Posterior vena cava (tissue), 2 donors: ENCODE measurements around the gene CLTB. TPM values are rescaled to one million over a fixed set of nuclear protein-coding genes. Genes with fewer than 3 reads are reported as not detected.
"Not testable (repeated sequence)": the region's sequence is repeated elsewhere in the genome, so short reads cannot be mapped to it uniquely, and the experiment has no call there.

ENCODE experiments used
- DNase-seq: peaks from one replicate; pipeline ENCODE4 v3.0.0-alpha.2; 2020; ENCODE audit warnings: low spot score
- intact Hi-C, 2 donors: fragments of 100-400 bp; cut with DNase I; formaldehyde crosslinking; loops; one replicate each; pipeline versions ENCODE4 v1.14.1 to v1.14.2; 2022 to 2023
- total RNA-seq, 2 donors: library from RNA; stranded (reverse); fragmentation: NEBNext Ultra II Directional; extraction: Animal tissue kit (Norgen Biotek cat#: 25700); gene quantifications; one replicate each; pipeline ENCODE4 v1.2.1, GENCODE V29; 2021
- donor health status: DM: yes; HTN: yes; CAD: no.
- donor health status: DM: yes; HTN: yes; CAD: no.

CLTB gene
- total RNA-seq, 2 donors from 2014 or later: 147 to 179 TPM

DNA sequence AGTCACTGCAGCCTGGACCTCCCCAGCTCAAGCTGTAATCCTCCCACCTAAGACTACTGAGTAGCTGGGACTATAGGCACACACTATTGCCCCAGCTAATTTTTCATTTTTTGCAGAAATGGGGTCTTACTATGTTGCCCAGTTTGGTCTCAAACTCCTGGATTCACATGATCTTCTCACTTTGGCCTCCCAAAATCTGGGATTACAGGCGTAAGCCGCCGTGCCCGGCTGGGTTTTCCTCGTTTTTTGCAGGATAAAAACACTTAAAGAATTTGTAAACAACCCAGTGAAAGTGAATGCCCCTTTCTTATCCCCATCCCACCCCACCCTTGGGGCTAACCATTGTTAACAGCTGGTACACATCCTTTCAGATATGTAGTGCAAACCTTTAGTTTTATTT lies 7.7 kb downstream of the CLTB start:
- intact Hi-C loops: no loop called here
- DNase-seq: no peak

DNA sequence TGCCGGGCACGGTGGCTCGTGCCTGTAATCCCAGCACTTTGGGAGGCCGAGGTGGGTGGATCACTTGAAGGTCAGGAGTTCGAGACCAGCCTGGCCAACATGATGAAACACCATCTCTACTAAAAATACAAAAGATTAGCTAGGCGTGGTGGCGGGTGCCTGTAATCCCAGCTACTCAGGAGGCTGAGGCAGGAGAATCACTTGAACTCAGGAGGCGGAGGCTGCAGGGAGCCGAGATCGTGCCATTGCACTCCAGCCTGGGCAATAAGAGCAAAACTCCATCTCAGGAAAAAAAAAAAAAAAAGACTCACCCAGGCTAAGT lies 8.1 kb downstream of the CLTB start:
- intact Hi-C loops: not testable (repeated sequence)

DNA sequence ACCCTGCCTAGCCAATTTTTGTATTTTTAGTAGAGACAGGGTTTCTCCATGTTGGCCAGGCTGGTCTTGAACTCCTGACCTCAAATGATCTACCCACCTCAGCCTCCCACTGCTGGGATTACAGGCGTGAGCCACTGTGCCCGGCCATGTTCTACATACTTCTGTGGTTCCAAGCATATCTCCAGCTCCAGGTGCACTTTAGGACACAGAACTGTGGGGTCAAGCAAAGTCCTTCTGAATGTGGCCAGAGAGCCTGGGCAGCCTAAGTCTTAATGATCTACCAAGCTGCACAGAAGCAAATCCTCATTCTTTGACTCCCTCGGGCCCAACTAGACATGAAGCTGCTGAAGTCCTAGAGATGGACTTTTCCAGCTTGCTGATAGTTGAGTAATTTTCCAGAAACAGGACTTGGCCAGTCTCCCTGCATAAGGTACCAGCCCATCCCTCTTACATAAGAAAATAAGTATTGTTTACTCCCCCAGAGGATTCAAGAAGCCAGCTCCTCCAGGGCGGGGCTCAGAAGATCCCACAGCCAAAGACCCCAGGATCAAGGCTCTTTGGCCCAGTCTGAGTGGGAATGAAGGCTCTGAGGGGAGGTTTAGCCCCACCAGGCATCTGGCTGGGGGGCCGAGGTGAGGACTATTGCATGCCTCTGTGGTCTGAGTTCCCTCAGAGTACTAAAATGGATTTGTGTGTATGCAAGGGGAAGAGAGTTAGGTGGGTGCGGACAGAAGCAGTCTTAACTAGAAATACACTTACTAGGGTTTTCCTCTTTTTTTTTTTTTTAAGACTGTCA lies 8.7 kb downstream of the CLTB start:
- intact Hi-C loops: no loop called here
- no peak for DNase-seq

More for the DNA sequence above, 8.1 kb downstream of the CLTB start:
- not testable (repeated sequence) for DNase-seq

DNA sequence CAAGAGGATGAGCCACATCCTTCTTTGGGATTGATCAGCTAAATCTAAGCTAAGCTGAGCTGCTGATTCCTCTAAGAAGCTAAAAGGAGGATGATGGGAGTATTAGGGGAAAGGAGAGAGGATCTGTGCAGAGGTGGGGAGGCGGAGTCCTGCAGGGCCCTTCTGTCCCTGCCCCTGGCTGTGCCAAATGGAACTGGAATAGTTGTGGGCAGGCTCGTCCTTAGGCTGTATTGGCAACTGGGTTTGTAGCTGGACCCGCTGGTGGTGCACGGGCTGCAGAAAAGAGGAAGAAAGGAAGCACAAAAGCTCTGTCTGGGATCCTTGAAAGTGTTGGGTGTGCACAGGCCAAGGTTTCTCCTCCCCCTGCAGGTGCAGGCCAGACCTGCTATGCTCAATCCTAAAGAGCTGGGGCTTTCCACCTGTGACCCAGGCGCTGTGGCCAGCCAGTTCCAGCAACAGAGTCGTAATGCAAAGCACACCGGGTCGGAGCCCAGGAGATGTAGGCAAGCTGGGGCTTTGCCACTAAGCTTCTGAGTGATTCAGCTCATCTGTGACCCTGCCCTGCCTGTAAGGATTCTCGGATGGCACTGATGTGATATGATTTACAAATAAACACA lies 9.8 kb downstream of the CLTB start:
- DNase-seq: no peak
- intact Hi-C loops: no loop called here

DNA sequence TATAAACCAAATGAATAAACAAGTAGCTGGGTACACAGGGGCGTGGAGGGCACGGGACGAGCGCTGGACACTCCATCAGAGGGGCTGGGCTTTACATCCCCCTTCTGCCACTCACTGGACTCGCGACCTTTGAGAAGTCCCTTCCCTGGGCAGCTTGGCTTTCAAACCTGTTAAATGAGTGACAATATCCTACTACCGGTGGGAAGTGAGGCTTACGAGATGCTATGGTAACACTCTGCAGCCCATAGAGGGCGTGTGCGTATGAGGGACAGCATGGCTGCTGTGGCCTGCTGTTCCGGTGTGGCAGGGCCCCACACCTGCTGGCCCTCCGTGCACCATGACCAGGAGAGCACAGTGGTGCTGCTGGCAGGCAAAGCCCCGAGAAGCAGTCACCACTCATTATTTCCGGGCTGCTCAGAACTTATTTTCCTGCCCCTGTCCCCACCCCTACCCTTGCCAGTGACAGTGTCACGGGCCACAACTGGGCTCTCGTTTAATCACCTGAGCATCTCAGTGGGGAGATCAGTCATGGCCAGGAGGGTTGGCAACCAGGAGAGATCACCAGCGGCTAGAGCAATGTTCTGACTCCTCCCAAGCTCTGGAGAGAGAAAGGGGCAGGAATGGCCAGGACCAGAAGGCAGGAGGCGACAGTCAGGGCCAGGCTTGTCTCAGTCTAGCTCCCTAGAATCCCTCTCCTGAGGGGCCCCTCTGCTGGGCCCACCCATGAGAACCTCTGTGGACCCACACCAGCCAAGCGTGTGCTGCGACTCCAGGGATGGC lies 10.5 kb downstream of the CLTB start:
- intact Hi-C loops: no loop called here
- peak; percentile 29 for DNase-seq

DNA sequence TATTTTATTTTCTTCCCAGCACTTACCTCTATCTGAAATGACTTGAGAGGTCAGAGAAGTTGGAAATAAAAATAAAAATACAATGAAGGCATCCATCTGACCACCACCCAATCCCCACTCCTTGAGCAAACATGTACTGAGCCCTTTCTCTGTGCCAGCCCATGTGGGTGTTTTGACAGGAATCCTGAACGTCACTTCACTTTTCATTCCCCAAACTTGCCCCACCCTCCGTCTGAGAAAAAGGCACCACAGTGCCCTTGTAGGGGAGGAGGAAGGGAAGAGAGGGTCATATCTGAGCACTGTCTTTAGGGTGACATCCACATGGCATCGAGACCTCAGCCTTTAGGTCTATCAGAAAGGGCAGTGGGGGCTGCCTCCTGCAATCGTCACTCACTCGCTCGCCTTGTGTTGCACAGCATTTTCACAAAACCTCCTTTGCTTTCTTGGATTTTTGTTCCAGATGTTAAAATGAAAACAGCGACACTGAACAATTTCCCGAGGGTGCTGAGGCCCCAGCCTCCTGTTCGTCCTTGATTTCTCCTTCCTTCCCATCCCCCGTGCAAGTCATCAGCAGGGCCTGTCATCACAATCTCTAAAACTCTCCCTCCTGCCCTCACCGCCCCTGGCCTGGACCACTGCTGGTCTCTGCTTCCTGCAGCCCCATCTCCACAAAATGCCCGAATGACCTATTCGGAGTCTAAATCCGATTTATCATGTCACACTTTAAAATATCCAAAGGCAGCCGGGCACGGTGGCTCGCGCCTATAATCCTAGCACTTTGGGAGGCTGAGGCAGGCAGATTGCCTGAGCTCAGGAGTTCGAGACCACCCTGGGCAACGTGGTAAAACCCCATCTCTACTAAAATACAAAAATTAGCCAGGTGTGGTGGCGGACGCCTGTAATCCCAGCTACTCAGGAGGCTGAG lies 14.8 kb downstream of the CLTB start:
- DNase-seq: peak; percentile 76
- intact Hi-C loops: no loop called here

DNA sequence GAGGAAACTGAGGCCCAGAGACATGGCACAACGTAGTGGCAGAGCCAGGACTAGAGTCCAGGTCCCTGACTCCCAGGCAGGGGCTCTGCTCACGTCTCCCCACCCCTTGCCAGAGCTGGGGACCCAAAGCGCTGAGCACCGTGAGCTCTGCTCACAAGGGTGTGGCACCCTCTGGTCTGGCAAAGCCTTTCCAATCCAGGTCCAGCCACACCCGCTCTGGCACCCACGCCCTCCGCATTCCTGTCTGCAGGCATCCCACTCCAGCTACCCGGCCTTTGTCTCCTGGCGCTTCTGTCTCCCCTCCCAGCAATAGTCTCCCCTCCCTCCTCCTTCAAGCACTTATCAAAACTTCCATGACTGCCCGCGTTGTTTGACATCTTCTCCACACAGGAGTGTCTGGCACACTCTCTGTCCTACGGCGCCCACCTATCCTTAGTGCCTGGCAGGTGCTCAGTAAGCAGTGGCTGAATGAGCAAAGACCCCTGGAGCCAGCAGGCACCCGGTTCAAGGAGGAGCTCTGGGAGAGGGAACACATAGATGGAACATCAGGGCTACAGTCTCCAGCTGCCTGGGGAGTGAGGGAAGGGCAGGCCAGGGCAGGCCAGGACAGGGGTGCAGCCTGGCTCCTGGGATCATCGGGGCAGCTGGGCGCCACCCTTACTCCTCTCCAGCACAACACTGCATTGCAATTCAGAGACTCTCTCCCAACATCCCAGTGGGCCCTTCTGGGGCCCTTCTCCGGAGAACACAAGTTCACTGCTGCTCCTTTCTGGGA lies 15.8 kb downstream of the CLTB start:
- peak; percentile 71 for DNase-seq
- intact Hi-C loops: no loop called here

DNA sequence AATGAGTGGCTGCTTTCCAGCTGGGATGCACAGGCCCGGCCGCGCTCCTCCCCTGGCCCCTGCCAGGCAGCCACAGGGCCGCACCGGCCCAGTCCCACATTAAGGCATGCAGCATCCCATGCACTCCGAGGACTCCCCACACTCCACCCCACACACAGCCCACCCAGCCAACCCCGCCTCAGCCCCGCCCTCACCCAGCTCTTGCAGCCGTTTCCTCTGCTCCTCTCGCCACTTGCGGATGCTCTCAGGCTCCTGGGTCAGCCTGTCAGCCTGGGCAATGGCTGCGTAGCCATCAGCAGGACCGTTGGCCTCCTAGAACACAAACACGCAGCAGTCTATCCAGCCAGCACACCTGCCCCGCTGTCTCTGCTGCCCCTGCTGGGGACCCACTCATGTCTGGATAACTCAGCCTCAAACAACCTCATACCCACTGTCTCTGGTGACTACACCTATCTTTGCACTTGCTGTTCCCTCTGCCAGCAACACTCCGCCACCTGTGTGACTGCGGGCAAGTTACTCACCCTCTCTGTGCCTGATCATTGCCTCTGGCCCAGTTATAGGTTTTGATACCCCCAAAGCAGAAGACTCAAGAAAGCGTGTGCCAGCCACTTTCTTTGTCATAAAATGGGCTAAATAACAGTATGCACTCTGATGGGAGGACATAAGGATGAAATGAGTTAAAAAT lies 18.5 kb downstream of the CLTB start:
- peak; percentile 66 for DNase-seq
- intact Hi-C loops: no loop called here

DNA sequence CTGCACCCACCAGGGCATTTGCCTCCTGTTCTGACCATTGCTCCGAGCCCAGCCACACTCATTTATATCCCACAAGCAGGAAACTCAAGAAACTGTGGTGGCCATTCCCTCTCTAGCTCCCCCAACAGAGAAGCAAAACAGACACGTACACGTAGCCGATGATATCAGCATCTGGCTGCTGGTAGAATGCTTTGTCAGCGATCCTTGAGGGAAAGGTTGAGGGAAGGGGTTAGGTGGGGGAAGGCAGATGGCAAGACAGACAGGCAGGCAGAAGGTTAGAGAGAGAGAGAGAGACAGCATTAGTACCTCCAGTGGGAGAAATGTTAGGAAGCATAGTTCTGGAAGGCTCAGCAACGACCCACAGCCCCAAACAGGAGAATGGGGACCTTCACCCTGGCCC lies 20.0 kb downstream of the CLTB start:
- intact Hi-C loops: no loop called here
- peak; percentile 37 for DNase-seq

DNA sequence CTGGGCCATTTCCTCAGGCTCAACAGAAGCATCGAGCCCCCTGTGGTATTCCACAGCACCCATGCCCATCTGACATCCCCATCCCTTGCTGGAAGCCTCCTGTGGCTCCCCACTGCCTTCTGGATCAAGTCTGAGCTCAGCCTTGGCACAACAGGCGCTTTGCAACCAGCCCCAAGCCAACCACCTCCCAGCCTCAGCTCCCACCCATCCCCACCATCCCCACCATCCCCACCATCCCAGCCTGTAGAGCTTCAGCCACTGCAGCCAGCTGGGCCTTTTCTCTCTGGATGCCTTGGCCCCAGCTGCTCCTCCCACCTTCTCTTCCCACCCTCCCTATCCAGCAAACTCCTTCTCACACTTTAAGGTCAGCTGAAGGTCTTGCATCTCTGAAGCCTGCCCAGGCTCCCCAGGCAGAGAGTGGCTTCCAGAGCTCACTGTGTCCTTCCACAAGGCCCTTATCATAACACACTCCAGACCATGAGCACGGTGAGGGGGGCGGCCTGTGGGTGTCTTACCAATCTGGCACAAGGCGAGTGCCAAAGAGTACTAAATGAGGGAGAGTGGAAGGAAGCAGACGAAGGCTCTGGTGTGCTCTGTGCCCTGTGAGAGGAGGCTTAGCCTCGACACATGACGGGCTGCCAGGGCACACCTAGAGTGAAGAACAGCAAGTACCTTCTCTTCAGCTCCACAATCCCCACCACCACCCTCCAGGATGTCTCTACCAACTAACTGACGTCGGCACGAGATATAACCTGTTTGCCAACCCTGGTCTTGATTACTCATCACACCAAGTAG lies 21.3 kb downstream of the CLTB start:
- DNase-seq: peak; percentile 58
- intact Hi-C loops: no loop called here

DNA sequence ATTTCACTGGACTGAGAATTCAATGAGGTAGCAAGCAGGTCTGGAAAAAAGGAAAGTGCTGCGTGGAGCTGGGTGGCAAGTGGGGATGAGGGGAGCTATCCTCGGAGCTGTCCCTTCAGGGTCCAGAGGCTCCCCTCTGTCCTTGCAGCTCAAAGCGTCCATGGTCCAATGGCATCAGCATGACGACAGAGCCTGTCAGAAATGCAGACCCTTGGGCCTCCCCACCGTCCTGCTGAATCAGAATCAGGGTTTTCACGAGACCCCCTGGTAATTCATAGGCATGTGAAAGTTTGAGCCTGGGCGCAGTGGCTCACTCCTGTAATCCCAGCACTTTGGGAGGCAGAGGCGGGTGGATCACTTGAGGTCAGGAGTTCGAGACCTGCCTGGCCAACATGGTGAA lies 22.2 kb downstream of the CLTB start:
- intact Hi-C loops: no loop called here
- no peak for DNase-seq

DNA sequence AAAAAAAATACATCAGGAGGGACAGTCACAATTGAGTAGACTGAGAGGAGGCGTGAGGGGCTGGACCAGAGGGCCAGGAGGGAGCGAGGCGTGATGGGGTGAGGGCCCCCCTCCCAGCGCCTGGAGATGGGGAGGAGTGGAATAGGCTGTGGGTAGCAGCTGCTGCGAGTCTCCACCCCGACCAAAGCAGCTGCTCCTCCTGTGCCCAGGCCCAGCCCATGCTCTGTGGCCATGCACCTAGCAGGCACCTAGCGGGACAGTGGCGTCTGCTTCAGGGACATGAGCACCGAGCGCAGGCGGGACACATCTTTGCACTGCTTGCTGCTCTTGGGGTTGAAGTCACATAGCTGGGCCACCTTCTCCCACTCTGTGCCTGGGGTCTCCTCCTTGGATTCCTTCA lies 23.8 kb downstream of the CLTB start:
- intact Hi-C loops: no loop called here
- peak; percentile 67 for DNase-seq

DNA sequence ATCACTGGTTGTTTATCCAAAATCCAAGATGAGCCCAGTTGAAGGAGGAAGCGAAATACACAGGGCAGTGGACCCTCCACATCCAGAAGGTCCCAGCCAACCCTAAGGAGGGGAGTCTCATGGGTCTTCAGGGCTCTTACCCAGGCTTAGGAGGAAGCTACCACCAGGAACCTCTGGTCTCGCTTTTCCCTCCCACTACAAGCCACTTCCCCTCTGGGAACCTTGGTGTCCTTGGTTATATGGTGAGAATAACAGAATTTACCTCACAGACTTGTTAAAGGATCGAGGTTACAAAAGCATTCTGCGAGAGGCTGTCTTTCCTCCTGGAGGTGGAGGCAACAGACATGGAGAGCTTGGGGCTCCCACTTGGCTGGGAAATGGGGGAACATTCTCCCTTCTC lies 24.3 kb downstream of the CLTB start:
- DNase-seq: no peak

DNA sequence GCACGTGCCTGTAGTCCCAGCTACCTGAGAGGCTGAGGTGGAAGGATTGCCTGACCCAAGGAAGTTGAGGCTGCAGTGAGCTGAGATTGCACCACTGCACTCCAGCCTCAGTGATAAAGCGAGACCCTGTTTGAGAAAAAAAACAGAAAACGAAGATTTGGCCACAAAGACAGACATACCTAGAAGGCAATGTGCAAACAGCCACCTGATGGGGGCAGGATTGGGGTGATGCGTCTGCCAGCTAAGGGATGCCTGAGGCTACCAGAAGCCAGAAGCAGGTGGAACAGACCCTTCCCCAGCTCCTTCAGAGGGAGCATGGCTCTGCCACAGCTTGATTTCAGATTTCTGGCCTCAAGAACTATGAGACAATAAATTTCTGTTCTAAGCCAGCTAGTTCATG lies 24.9 kb downstream of the CLTB start:
- DNase-seq: peak; percentile 28
- intact Hi-C loops: no loop called here

More for the DNA sequence above, 24.3 kb downstream of the CLTB start:
- intact Hi-C loops: no loop called here

DNA sequence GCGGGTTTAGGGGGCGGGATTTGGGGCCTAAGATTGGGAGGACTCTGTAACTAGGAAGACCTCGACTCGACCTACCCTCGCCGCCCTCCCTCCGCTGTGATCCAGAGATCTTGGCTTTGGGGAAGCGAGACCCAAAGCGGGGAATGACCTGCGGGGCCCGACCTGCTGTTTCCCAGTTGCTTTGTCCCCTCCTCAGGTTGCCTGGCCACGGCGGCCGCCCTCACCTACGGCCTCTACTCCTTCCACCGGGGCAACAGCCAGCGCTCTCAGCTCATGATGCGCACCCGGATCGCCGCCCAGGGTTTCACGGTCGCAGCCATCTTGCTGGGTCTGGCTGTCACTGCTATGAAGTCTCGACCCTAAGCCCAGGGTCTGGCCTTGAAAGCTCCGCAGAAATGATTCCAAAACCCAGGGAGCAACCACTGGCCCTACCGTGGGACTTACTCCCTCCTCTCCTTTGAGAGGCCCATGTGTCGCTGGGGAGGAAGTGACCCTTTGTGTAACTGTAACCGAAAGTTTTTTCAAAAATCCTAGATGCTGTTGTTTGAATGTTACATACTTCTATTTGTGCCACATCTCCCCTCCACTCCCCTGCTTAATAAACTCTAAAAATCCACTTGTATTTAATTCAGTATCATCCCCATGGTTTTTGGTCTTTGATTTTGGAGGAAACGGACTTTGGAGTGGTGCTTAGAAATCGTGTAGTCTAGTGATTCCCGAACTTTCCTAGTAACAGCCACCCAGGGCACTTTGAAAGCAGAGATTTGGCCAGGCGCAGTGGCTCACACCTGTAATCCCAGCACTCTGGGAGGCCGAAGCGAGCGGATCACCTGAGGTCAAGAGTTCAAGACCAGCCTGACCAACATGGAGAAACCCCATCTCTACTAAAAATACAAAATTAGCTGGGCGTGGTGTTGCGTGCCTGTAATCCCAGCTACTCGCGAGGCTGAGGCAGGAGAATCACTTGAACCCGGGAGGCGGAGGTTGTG lies 26.9 kb downstream of the CLTB start:
- peak; percentile 47 for DNase-seq
- intact Hi-C loops: no loop called here

DNA sequence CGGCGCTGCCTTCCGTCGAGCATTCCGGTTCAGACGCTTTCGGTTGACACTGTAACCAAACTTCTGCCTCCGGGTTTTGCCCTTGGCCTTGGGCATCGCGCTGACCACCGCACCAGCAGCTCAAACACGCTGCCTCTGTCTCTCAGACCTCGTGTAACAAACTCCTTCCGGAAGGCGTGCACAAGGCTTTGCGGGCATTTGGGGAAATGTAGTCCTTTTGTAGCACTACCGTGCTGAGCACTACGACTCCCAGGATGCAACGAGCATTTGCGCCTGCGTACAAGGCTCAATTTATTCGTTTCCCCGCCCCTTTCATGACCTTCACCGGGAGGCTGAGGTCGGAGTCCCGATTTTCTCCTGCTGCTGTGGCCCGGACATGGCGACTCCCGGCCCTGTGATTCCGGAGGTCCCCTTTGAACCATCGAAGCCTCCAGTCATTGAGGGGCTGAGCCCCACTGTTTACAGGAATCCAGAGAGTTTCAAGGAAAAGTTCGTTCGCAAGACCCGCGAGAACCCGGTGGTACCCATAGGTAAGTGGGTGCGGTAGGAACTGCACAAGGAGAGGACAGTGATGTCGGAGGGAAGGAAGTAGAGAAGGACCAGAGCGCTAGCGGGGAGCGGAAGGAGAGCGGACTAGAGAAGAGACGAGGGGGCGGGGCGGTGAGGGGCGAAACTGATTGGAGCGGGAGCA lies 27.8 kb downstream of the CLTB start, which contains the start of the genes HIGD2A and NOP16:
TSS of gene HIGD2A (plus strand) at position 308 of the 691 bp plus-strand sequence. CDS start at position 377, 69 bp downstream.
TSS of gene NOP16 (minus strand) at position 155 of the 691 bp plus-strand sequence. CDS start at position 96, 59 bp downstream.
- DNase-seq: peak; percentile 100
- intact Hi-C loops: no loop called here
